ENCODE data around the gene TBX1.

The TBX1 gene

GRCh38 chr22:19753996-19754700 lies 6.4 kb upstream of the TBX1 start:
- no peak for DNase-seq

GRCh38 chr22:19754701-19755144 lies 5.9 kb upstream of the TBX1 start:
- DNase-seq: no peak

- no peak for DNase-seq
Measured at GRCh38 chr22:19755145-19755710, 5.3 kb upstream of the TBX1 start.

- DNase-seq: no peak
Measured at GRCh38 chr22:19755722-19756287, 4.8 kb upstream of the TBX1 start.

GRCh38 chr22:19756288-19757128 lies 4.1 kb upstream of the TBX1 start:
- DNase-seq: peak; percentile 29 to 47

GRCh38 chr22:19757140-19757984 lies 3.2 kb upstream of the TBX1 start:
- no peak for DNase-seq

- no peak for DNase-seq
Measured at GRCh38 chr22:19757985-19758895, 2.3 kb upstream of the TBX1 start.

GRCh38 chr22:19758896-19759426 lies 1.6 kb upstream of the TBX1 start:
- DNase-seq: no peak

- DNase-seq: no peak
Measured at GRCh38 chr22:19759427-19760057, 1.0 kb upstream of the TBX1 start.

- no peak for DNase-seq
Measured at GRCh38 chr22:19760951-19761724, 560 bp downstream of the TBX1 start.

- DNase-seq: no peak
Measured at GRCh38 chr22:19761725-19762567, 1.4 kb downstream of the TBX1 start.

- DNase-seq: no peak
Measured at GRCh38 chr22:19762568-19763457, 2.2 kb downstream of the TBX1 start.

- DNase-seq: no peak
Measured at GRCh38 chr22:19763458-19764298, 3.1 kb downstream of the TBX1 start.

GRCh38 chr22:19764299-19764593 lies 3.7 kb downstream of the TBX1 start:
- DNase-seq: no peak

GRCh38 chr22:19764636-19765476 lies 4.3 kb downstream of the TBX1 start:
- no peak for DNase-seq
